DMS114 treated with DMSO at 0.1 percent for 48 hours (cell line): ENCODE results near the gene IFNG.
"Not testable (repeated sequence)": the region's sequence is repeated elsewhere in the genome, so short reads cannot be mapped to it uniquely, and the experiment has no call there.

Experiments
- DNase-seq: peaks from one replicate; lab custom pipeline; 2025; ENCODE audit not compliant: unreplicated experiment; lab: John Stamatoyannopoulos, UW

The IFNG gene

DNA sequence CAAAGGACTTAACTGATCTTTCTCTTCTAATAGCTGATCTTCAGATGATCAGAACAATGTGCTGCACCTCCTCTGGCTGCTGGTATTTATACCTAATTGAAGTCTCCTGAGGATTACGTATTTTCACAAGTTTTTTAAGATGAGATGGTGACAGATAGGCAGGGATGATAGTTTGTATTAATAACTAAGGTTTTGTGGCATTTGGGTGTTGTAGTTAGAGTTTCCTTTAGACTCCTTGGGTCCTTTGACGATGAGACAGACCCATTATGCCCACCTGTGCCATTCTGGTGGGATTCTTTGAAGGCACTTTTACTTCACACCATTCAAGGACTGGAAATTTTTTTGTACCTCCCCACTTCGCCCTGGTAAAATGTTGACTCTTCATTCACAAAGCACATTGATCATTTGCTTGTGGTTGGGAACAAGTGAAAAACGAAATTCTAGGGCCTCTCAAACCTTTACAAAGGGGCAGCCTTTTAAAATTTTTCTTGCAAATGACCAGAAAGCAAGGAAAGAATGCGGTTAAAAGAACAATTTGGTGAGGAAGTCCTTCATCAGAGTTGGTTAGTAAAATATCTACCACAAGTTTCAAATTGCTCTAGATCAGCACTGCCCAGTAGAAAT is at the start of gene IFNG:
IFNG (minus strand) TSS at position 60 of the 624 bp plus-strand sequence. CDS start 125 bp downstream, outside the sequence.
- DNase-seq = no peak

DNA sequence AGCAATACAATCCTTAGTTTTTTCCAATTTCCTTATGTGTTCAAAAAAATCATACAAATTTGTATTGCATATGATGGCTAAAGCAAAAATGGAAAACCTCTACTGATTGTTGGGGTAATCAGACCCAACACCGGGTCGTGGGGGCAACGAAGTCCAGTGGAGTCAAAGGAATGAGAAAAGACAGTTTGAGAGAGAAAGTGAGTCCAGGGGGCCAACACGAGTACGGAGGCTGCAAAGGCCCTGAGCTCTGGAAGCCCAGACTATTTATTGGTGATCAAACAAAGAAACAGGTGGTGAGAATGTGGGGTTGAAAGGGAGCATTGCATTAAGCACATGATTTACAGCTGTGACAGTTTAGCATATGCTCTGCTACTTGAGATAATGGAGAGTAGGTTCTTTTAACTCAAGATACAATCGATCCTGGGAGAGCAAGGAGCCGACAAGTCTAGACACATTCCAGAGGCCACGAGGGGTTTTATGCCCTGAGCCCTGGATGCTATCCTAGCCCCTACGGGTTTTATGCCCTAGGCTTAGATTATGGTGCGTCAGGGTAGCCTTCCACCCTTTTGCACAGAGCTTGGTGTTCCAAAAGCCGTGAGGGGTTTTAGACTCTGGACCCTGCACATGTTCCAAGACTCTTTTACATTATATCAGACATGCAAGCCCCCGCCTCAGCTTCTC is 49.6 kb upstream of the IFNG start:
- DNase-seq = not testable (repeated sequence)

DNA sequence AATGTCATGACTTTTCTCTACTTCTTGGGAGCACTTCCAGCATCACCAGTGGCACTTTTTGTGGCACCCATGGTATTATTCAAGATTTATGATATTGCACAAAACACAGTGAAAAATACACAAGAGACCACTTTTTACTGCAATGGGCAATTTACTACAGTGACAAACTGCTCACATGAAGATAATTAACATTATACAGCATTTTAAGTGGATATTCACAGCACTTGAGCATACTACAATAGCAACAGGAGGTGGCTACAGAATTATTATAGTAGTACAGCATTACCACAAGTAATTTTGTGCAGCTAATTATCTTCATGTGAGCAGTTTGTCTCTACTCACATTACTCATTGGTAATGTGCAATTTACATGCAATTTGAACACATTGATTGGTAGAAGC is 47.7 kb upstream of the IFNG start:
- DNase-seq = no peak

DNA sequence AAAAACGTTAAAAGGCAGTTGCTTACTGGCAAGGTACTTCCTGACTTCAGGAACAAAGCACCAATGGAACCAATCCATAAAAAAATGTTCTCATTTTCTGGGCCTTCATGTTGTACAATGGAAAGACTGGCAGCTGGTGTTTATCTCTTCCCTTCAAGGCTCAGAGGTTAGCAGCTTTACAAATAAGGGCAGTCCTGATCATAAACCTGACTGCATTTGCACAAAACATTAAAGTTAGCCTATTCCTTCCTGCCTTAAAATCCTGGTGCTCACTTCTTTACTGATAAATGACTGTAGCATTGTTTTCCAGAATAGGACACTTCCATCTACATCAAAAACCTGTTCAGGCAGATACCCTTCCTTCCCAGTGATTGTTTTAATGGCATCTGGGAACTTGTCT is 46.9 kb upstream of the IFNG start:
- DNase-seq = no peak

DNA sequence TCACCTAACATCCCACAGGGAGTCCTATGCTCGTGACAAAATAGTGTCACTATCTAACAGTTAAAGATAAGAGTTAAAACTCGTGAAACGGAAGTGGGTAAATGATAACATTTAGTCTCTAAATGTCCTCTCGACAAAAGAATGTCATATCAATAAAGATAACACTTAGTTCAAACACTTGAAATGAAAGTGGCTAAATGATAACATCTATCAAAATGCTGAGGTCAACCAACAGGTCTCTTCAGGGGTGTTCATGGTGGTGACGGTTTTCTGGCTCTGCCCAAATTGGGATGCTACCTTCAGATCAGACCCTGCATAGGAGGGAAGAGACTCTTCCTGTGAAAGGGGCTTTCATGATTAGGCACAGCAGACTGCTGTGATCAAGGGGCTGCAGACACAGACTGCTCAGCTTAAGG is 43.9 kb upstream of the IFNG start:
- no peak for DNase-seq

DNA sequence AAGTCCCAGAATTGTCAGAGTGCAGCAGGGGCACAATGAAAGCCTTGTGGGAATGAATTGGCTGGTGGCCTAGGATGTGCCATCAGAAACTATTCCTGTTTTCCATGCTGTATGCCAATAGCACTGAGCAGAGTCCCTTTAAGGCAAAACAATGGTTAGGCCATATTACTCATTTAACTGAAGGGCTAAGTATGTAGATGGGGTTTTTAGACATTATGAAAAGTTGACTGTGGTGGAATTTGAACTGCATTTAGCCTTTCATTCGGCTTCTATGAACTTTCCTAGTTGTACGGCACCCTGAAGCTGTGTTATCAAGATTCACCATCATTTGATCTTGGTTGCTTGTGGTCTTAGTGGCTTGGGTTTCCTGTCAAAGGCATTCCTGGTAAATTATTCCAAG is 41.3 kb upstream of the IFNG start:
- no peak for DNase-seq

DNA sequence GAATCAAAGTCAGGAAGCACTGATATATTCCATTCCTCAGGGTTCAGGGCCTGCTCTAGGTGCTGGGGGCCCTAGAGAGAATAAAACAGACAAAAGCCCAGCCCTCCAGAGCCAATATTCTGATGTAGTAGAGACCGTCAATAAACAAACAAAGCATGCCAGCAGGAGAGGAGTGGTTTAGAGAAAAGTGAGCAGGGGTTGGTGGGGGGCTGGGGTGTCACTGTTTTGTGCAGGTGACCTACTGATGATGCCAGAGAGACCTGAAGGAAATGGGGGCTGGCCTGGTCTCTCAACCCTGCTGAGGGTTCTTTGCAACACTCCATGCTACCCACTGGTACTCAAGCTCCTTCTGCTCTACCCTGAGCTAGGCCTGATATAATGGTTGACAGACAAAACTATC is 39.6 kb upstream of the IFNG start:
- no peak for DNase-seq

DNA sequence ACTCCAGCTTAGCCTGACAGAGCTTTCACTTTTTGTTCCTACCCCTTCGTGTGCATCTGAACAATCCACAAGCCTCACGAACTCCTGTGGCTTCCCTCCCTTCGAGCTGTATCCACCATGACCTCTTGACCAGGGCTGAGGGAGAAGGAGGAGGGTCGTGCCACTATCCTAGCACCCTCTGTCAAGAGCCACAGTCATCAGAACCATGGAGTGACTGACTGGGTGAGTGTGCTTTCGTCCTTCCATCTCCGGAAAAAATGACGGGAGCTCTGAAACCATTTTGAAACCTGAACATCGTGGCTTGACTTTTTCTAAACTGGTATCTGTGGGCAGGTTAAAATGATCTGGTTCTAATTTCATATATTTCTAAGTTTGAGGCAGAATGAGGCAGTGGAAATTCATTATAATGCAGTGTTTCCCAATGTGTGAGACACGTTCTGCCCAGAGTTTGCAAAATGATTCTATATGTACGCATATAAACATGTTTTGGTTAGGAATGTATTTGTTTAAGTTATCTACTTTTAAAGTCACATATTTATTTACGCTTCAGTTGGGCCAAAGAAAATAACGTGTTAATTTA is 39.1 kb upstream of the IFNG start:
- DNase-seq = no peak

DNA sequence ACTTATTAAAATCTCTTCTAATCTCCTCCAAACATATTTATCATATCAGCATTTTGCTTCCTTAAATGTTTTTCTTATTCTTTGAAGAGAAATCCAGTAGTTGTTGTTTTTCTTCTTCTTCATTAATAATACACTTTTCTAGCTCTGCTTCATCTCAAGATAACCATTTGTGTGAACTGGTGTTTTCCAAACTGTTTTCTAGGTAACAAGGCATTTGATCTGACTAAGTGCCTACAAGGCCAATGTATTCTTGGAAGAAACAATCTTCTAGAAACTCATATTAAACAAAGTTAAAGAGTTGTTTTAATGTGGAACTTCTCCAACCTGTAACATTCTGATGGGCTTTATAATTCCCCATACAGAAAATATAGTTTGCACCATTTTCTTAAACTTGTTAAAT is 30.8 kb upstream of the IFNG start:
- no peak for DNase-seq

DNA sequence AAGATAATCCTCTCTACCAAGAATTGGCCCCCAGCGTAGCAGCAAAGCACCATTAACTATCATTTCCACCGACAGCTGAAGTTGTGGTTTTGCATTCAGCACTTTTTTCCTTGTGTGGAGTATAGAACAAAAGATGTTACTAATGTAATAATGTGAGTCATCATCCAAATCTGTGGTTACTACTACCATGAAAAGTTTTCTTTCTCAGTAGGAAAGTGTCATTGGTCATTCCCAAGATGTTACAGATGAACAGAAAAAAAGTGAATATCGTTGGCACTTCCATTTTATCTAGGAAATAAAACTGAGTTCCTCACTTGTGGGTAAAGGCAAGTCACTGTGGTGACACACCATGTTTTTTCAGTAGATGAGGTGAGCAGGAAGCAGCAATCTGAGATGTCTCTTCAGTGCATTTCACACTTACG is 30.3 kb upstream of the IFNG start:
- no peak for DNase-seq

DNA sequence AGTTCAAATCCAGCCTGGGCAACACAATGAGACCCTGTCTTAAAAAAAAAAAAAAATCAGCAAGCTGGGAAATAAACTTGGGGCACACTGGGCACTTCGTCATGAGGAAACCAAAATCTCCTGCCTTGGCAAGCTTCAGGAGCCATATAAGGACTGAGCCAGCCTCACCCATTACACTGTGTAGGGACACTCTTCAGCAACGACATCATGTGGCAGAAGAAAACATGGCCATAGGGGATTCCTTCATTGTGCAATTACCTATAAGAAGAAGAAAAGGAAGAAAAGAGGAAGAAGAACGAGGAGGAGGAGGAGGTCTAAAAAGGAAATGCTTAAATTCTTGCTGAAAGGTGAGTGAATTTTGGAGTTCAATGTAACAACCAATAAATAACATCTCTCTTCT is 26.1 kb upstream of the IFNG start:
- DNase-seq = no peak

DNA sequence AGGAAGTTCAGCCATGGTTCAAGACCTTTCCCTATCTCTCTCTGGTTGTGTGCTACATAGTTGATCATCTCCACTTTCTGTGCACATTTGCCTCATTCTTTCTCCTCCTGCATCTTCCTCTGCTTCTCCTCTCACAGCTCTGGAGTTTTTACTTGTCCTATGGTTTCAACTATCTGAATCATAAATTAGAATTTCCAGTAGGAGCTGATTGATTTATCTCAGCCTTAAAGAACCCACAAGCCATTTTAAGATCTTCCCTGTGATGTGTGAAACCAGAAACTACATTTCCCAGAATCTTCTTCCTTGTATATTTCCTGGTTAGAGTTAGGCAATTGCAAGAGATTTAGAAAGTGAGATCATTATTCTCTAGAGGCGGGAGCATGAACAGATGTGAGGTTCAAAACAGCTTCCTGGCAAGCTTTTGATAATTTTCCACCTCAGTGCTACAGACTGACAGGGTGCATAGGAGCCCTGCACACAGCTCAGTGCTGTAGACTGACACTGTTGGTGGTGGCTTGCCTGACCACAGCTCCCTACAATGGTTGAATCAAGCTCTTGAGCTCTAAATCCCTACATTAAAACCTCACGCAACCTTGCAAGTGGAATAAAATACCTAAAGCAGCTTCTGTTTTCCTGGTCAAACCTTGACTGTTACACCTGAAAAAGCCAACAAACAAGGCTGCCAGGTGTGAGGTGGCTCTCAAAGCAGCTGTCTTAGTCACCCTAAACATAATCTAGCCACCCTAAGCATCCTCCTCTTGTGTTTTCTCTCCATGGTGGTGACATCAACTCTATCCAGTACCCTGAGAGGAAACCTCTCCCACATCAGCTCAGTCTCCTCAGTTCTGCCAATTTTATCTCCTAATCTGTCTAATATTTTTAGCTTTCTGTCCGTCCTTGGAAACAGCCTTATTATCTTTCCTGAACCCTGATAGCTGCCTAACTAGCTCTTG is 21.5 kb upstream of the IFNG start:
- no peak for DNase-seq

DNA sequence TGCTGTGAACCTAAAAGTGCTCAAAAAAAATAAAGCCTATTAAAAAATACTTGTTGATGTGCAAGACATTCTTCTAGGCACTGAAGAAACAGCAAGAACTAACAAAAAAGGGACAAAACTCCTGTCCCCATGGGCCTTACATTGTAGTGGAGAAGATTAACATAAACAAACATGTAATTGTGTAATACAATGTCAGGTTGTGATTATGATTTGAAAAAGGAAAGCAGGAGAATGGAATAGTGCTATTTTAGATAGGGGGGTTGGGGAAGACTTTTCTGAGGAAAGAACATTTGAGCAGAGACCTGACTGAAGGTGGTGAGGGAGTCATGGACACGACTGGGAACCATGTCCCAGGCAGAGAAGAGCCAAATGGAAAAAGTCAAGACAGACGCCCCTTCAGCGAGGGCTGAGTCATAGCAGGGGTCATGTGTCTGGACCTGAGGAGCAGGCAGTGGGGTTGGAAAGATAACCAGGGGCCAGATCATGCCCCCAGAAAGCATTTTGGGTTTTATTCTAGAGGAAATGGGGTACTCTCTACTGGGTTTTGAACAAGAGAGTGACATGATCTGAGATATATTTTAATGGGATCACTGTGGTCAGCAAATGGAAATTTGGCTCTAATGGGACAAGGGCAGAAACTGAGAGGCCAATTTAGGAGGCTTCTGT is 19.4 kb upstream of the IFNG start:
- DNase-seq = no peak

DNA sequence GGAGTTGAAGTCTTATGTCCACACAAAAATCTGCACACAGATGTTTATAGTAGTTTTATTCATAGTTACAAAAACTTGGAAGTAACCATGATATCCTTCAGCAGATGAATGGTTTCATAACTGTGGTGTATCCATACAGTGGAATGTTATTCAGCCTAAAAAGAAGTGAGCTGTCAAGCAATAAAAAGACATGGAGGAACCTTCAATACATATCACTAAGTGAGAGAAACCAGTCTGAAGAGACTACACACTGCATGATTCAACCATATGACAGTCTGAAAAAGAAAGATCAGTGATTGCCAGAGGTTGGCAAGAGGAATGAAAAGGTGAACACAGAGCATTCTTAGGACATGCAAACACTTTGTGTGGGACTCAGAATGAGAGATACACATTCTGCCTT is 18.6 kb upstream of the IFNG start:
- no peak for DNase-seq

DNA sequence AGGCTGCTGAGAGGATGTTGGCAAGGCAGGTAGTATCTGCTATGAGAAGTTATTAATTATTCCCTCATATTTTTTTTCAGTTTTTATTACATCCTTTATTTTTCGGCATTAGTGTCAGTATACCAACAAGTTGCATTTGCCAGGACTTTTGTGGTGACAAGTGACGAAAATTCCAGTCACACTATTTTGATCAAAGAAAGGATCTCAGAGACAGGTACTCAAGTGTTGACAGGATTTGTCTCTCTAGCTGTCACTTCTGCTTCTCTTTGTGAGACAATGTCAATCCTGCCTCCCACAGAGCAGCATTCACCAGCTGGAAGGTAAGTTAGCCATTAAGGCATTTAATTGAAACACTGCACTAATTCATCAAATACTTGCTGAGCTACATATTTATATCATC is 18.0 kb upstream of the IFNG start:
- DNase-seq = no peak

DNA sequence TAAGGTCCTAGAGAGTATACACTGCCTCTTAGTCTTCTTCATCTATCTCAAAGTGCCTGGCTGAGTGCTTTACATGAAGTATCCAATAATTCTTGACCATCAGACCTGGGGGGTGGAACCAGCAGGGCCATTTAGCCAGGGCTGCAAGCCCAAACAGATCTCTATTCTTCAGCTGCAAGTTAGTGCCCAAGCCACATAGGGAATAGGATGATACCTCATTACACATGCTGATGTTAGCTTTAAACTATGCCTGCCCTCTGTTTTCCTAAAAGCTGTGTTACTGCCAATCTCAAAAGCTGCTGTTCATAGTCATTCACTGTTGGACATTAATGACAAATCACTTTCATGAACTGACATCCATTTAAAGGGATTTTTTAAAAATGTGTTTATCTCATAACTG is 16.7 kb upstream of the IFNG start:
- DNase-seq = no peak

DNA sequence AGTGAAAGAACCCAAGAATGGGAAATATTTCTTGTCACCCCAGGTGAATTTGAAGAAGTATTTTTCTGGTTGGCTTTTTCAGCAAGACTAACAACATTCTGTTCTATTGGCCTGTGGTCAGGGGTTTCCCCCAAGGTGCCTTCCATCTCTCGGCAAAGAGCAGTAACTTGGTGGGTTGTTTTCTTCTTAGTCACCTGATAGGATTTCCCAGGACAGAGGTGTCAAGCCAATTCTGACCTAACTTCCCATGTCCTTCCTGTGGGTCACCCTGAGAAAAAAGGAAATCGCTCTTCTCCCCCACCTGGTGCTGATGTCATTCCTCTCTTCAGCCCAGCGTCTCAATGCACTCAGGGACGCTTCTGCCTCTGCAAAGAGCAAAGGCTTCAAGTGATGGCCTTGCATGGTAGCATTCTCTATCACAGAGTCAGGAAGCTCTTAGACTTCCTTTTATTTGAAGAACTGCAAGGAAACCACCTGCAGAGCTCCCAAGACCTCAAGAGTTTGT is 16.1 kb upstream of the IFNG start:
- no peak for DNase-seq

DNA sequence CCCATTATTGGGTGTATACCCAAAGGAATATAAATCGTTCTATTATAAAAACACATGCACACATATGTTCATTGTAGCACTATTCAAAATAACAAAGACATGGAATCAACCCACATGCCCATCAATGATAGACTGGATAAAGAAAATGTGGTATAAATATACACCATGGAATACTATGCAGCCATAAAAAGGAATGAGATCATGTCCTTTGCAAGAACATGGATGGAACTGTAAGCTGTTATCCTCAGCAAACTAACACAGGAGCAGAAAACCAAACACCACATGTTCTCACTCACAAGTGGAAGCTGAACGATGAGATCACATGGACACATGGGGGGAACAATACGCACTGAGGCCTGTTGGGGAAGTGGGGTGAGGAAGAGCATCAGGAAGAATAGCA is 15.2 kb upstream of the IFNG start:
- DNase-seq = not testable (repeated sequence)

DNA sequence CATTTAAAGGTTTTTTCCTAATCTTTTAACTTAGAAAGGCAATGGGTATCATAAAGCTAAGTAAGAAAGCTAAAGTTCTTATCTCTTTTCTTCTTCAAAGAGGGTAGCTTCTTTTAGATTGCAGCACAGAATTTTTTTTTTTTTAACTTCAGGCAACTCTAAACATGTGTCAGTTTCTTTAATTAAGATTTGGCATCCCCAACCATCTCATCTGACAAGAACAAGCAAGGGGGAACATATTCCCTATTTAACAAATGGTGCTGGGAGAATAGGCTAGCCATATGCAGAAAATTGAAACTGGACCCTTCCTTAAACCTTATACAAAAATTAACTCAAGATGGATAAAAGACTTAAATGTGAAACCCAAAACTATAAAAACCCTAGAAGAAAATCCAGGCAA is 14.3 kb upstream of the IFNG start:
- no peak for DNase-seq

DNA sequence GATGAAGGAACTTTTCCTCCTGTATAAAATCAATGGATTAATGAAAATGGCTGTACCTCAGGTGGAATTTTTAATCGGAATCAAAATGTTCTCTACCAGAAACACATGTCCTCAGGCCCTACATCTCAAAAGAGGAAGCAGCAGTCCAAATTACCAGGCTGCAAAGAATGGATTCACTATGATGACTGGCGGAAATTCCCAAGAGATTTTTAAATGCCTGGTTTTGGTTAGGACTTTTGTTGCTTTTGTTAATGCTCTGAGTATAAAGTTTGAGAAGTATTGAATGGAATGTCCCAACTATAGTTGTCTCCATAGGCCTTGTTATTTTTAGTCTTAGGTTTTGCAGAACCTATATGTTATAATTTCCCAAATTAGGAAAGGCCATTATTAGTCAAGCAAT is 11.2 kb upstream of the IFNG start:
- no peak for DNase-seq
